A549 (cell line): ENCODE data around the gene RER1. TPM values are rescaled to one million over a fixed set of nuclear protein-coding genes. Genes with fewer than 3 reads are reported as not detected.

Source experiments
- ATAC-seq, 2 experiments: fragments of 200-7000 bp in 1 of 2; fragments of >200 bp in 1 of 2; cut with Nextera tagmentation in 1 of 2; cut with Tn5 transposase in 1 of 2; 3 replicates each; pipeline versions ENCODE4 v1.8.0 to v1.9.1; 2018 to 2020; ENCODE audit warnings: mild to moderate bottlenecking in 1 of 2, moderate library complexity in 1 of 2
- CTCF ChIA-PET: fragments of 300-600 bp; sonication (Branson Sonifier 250); formaldehyde crosslinking; extraction: SDS; loops from one replicate; lab custom pipeline; 2021; ENCODE audit warnings: antibody characterized with exemption, inconsistent platforms; lab: Yijun Ruan, JAX
- POLR2A ChIA-PET: fragments of 350-600 bp; formaldehyde crosslinking; extraction: SDS; loops from one replicate; lab custom pipeline; 2021; ENCODE audit warnings: antibody characterized with exemption, inconsistent platforms; lab: Yijun Ruan, JAX
- DNase-seq, 2 experiments: peaks; one replicate each; pipeline versions ENCODE4 v3.0.0 to v3.0.0-alpha.2; 2011 to 2016; ENCODE audit warnings: low read depth in 1 of 2, low spot score in 1 of 2
- FAIRE-seq: peaks from 2 replicates; lab custom pipeline; 2011; peaks lifted over from hg19 to GRCh38; lab: Jason Lieb, UNC
- H3K27ac ChIP-seq, 2 experiments: fragments of >200 bp; sonication (Bioruptor Twin); formaldehyde crosslinking; 3 replicates each; pipeline ENCODE4 v1.5.1; 2016 to 2017
- H3K4me1 ChIP-seq: fragments of >200 bp; sonication (Bioruptor Twin); formaldehyde crosslinking; 3 replicates; pipeline ENCODE4 v1.6.1; 2016
- H3K4me2 ChIP-seq: fragments of >200 bp; sonication (Bioruptor Twin); formaldehyde crosslinking; 3 replicates; pipeline ENCODE4 v1.6.1; 2016
- H3K4me3 ChIP-seq: fragments of >200 bp; sonication (Bioruptor Twin); formaldehyde crosslinking; 3 replicates; pipeline ENCODE4 v1.5.1; 2016
- H3K9me3 ChIP-seq: fragments of >200 bp; sonication (Bioruptor Twin); formaldehyde crosslinking; 3 replicates; pipeline ENCODE4 v1.6.1; 2016
- BHLHE40 ChIP-seq: IDR thresholded peaks from 2 replicates; pipeline ENCODE4 v1.6.1; 2012; ENCODE audit warnings: low read depth, low read length, inconsistent platforms
- CHD4 ChIP-seq: fragments of 200-600 bp; sonication (generic); IDR thresholded peaks from 2 replicates; pipeline ENCODE4 v1.6.1; 2016; ENCODE audit warnings: antibody characterized with exemption, mild to moderate bottlenecking, borderline replicate concordance
- EHF ChIP-seq: fragments of 250-450 bp; sonication (Bioruptor Pico); IDR thresholded peaks from 2 replicates; pipeline ENCODE4 v1.5.0; 2020; ENCODE audit warnings: mild to moderate bottlenecking
- EHMT2 ChIP-seq: fragments of 200-600 bp; sonication (generic); IDR thresholded peaks from 2 replicates; pipeline ENCODE4 v1.6.1; 2016; ENCODE audit warnings: antibody characterized with exemption, low read depth, mild to moderate bottlenecking, moderate library complexity
- ESRRA ChIP-seq: fragments of 150-350 bp; IDR thresholded peaks from 2 replicates; pipeline ENCODE4 v1.6.1; 2014; ENCODE audit warnings: mild to moderate bottlenecking, low read length, borderline replicate concordance
- FOSB ChIP-seq: fragments of 250-450 bp; sonication (Bioruptor Pico); IDR thresholded peaks from 2 replicates; pipeline ENCODE4 v1.5.0; 2020; ENCODE audit warnings: mild to moderate bottlenecking, moderate library complexity
- FOXS1 ChIP-seq: fragments of 250-450 bp; sonication (Bioruptor Pico); IDR thresholded peaks from 2 replicates; pipeline ENCODE4 v1.5.0; 2020; ENCODE audit warnings: mild to moderate bottlenecking, moderate library complexity
- HOXB5 ChIP-seq: fragments of 250-450 bp; sonication (Bioruptor Pico); IDR thresholded peaks from 2 replicates; pipeline ENCODE4 v1.5.0; 2020; ENCODE audit warnings: mild to moderate bottlenecking, moderate library complexity
- JUNB ChIP-seq: fragments of >200 bp; sonication (Bioruptor Twin); formaldehyde crosslinking; IDR thresholded peaks from 2 replicates; pipeline ENCODE4 v1.6.1; 2016
- KDM5A ChIP-seq: fragments of 200-600 bp; sonication (generic); IDR thresholded peaks from 2 replicates; pipeline ENCODE4 v1.6.1; 2016; ENCODE audit warnings: antibody characterized with exemption, mild to moderate bottlenecking
- MAFK ChIP-seq: fragments of 450-650 bp; IDR thresholded peaks from 2 replicates; pipeline ENCODE4 v1.6.1; 2014; ENCODE audit not compliant: partially characterized antibody
- MAX ChIP-seq: IDR thresholded peaks from 2 replicates; pipeline ENCODE4 v1.6.1; 2012
- NFE2L2 ChIP-seq: fragments of 150-350 bp; conservative IDR thresholded peaks from 2 replicates; pipeline ENCODE4 v1.6.1; 2014; ENCODE audit warnings: low read length
- POLR2AphosphoS2 ChIP-seq: conservative IDR thresholded peaks from 2 replicates; pipeline ENCODE4 v1.6.1; 2012; ENCODE audit warnings: low read length, improper control_type of control experiment, inconsistent platforms
- RARB ChIP-seq: fragments of 250-450 bp; sonication (Bioruptor Pico); IDR thresholded peaks from 2 replicates; pipeline ENCODE4 v1.8.0; 2021; ENCODE audit warnings: mild to moderate bottlenecking, moderate library complexity
- RCOR1 ChIP-seq: fragments of 150-350 bp; IDR thresholded peaks from 2 replicates; pipeline ENCODE4 v1.6.1; 2014; ENCODE audit warnings: antibody characterized with exemption, low read length, low read depth
- RNF2 ChIP-seq: fragments of 200-600 bp; sonication (generic); IDR thresholded peaks from 2 replicates; pipeline ENCODE4 v1.6.1; 2016; ENCODE audit warnings: low read depth, mild to moderate bottlenecking, antibody characterized with exemption, moderate library complexity, borderline replicate concordance
- TFCP2L1 ChIP-seq: fragments of 250-450 bp; sonication (Bioruptor Pico); IDR thresholded peaks from 2 replicates; pipeline ENCODE4 v1.5.0; 2021; ENCODE audit warnings: mild to moderate bottlenecking
- USF2 ChIP-seq: fragments of 450-650 bp; IDR thresholded peaks from 2 replicates; pipeline ENCODE4 v1.6.1; 2014; ENCODE audit warnings: antibody characterized with exemption
- ZFP36 ChIP-seq: fragments of 450-650 bp; IDR thresholded peaks from 2 replicates; pipeline ENCODE4 v1.6.1; 2014; ENCODE audit warnings: borderline replicate concordance; ENCODE audit not compliant: partially characterized antibody
- ZSCAN20 ChIP-seq: fragments of 250-450 bp; sonication (Bioruptor Pico); IDR thresholded peaks from 2 replicates; pipeline ENCODE4 v1.8.0; 2022; ENCODE audit warnings: mild to moderate bottlenecking, moderate library complexity
- WGBS: methylation state at CpG from one replicate; pipeline ENCODE4 v1.1.6; 2017; ENCODE audit errors: missing lambda C conversion rate; 5-methylcytosine and 5-hydroxymethylcytosine counted together
- polyA plus RNA-seq, 4 experiments: library from polyadenylated mRNA; depleted of rRNA in 3 of 4; stranded (reverse); fragments of >200 nt; fragmentation: RNase III in 1 of 4; extraction: RNeasy Plus Mini Kit Qiagen cat#74134 plus additional on column Dnase treatment in 1 of 4; gene quantifications; 2 replicates in 3 of 4; 3 replicates in 1 of 4; pipeline ENCODE4 v1.2.3, GENCODE V29; 2011 to 2017
- TF ChIP-seq, protein P1 (sequence below): fragments of 150-350 bp; IDR thresholded peaks from 2 replicates; pipeline ENCODE4 v1.6.1; 2014; ENCODE audit warnings: low read depth, mild to moderate bottlenecking, low read length
- TF ChIP-seq, protein P2 (sequence below): fragments of 250-450 bp; sonication (Bioruptor Pico); IDR thresholded peaks from 2 replicates; pipeline ENCODE4 v1.5.0; 2021; ENCODE audit warnings: mild to moderate bottlenecking, moderate library complexity, borderline replicate concordance
- TF ChIP-seq, protein P3 (sequence below): fragments of >200 bp; sonication (Bioruptor Twin); formaldehyde crosslinking; IDR thresholded peaks from 3 replicates; pipeline ENCODE4 v1.6.1; 2016

Gene RER1
- polyA plus RNA-seq, 2 of the 4 experiments (the other 2 are of a cell fraction) = 72.3 to 213 TPM

DNA sequence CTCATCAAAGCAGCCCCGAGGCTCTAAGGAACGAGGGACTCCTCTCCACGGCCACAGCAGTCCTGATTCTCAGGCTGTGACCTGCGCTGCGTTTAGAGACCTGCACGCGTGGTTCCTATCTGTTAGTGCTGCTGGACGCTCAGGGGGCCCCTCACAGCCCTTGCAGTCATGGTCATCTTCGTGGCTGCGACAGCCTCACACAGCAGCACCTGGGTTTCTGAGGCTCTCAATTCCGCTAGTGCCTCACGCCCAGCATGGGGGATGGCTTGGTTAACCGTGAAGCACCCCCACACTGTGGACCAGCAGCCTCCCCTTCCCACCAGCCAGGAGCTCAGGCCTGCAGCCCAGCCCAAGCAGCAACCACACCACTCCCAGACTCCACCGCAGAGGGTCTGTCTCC is 8.1 kb upstream of the RER1 start:
- ChIA-PET CTCF (interaction anchor here (0.6 to 16.3 kb wide), 8 partner anchors 13 to 244 kb away, joined by 3 to 267 read pairs (median 4); partner anchors contain the start of gene FAAP20), POLR2A (interaction anchor here (1.0 kb wide), 1 partner anchor 189 kb away, joined by 5 read pairs; no protein-coding TSS in a partner anchor)
- H3K27ac ChIP-seq = no peak overlapping the region
- DNase-seq = no peak
- no peak overlapping the region for H3K4me3 ChIP-seq
- no peak for ATAC-seq
- no peaks in the 10 kb centered on the region for H3K9me3 ChIP-seq
- no peak overlapping the region for H3K4me2 ChIP-seq
- H3K4me1 ChIP-seq = no peaks in the 10 kb centered on the region
- TF ChIP-seq NFE2L2 (no peak), KDM5A (no peak), FOXS1 (no peak), ZSCAN20 (CRISPR knock-in tag) (no peak), TFCP2L1 (CRISPR knock-in tag) (no peak), ESRRA (no peak), USF2 (no peak), HOXB5 (CRISPR knock-in tag) (no peak)
- FAIRE-seq = no peak
- WGBS = 89% methylated on average over 11 of the region's 14 CpGs

GRCh38 chr1:2384130-2384860 is 7.3 kb upstream of the RER1 start:
- Histone ChIP-seq H3K27ac (no peak overlapping the region), H3K4me1 (no peaks in the 10 kb centered on the region), H3K9me3 (no peaks in the 10 kb centered on the region), H3K4me3 (no peak overlapping the region), H3K4me2 (no peak overlapping the region)
- TF ChIP-seq USF2 (no peak), BHLHE40 (no peak), RARB (CRISPR knock-in tag) (no peak), CHD4 (no peak), MAX (no peak), HOXB5 (CRISPR knock-in tag) (no peak), MAFK (no peak), ZFP36 (no peak)
- TF ChIP-seq, protein P1, sequence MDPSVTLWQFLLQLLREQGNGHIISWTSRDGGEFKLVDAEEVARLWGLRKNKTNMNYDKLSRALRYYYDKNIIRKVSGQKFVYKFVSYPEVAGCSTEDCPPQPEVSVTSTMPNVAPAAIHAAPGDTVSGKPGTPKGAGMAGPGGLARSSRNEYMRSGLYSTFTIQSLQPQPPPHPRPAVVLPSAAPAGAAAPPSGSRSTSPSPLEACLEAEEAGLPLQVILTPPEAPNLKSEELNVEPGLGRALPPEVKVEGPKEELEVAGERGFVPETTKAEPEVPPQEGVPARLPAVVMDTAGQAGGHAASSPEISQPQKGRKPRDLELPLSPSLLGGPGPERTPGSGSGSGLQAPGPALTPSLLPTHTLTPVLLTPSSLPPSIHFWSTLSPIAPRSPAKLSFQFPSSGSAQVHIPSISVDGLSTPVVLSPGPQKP = no peak
- TF ChIP-seq, protein P2, sequence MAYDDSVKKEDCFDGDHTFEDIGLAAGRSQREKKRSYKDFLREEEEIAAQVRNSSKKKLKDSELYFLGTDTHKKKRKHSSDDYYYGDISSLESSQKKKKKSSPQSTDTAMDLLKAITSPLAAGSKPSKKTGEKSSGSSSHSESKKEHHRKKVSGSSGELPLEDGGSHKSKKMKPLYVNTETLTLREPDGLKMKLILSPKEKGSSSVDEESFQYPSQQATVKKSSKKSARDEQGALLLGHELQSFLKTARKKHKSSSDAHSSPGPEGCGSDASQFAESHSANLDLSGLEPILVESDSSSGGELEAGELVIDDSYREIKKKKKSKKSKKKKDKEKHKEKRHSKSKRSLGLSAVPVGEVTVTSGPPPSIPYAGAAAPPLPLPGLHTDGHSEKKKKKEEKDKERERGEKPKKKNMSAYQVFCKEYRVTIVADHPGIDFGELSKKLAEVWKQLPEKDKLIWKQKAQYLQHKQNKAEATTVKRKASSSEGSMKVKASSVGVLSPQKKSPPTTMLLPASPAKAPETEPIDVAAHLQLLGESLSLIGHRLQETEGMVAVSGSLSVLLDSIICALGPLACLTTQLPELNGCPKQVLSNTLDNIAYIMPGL = no peak
- CTCF ChIA-PET = interaction anchor here (0.6 to 16.3 kb wide), 8 partner anchors 14 to 245 kb away, joined by 3 to 267 read pairs (median 4); partner anchors contain the start of gene FAAP20
- WGBS = 91% methylated on average over 19 of the region's 21 CpGs
- ATAC-seq (no peak), DNase-seq (no peak), FAIRE-seq (no peak)
- POLR2A ChIA-PET = interaction anchor here (1.0 kb wide), 1 partner anchor 189 kb away, joined by 5 read pairs; no protein-coding TSS in a partner anchor

- CTCF ChIA-PET = interaction anchor here (0.5 to 16.3 kb wide), 5 partner anchors 30 to 185 kb away, joined by 3 to 267 read pairs (median 3); partner anchors contain the start of gene FAAP20
- H3K27ac ChIP-seq = no peak overlapping the region
- TF ChIP-seq ZSCAN20 (CRISPR knock-in tag) (no peak), RCOR1 (no peak), USF2 (no peak), TFCP2L1 (CRISPR knock-in tag) (no peak), FOSB (CRISPR knock-in tag) (no peak), MAX (no peak), MAFK (no peak), CHD4 (no peak), RNF2 (no peak), EHF (CRISPR knock-in tag) (no peak), POLR2AphosphoS2 (no peak), EHMT2 (no peak), JUNB (no peak)
- TF ChIP-seq, protein P3, sequence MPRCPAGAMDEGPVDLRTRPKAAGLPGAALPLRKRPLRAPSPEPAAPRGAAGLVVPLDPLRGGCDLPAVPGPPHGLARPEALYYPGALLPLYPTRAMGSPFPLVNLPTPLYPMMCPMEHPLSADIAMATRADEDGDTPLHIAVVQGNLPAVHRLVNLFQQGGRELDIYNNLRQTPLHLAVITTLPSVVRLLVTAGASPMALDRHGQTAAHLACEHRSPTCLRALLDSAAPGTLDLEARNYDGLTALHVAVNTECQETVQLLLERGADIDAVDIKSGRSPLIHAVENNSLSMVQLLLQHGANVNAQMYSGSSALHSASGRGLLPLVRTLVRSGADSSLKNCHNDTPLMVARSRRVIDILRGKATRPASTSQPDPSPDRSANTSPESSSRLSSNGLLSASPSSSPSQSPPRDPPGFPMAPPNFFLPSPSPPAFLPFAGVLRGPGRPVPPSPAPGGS = no peak
Observed at GRCh38 chr1:2384941-2385481, 6.6 kb upstream of the RER1 start.

More at GRCh38 chr1:2384941-2385481, 6.6 kb upstream of the RER1 start:
- Histone ChIP-seq H3K4me2 (no peak overlapping the region), H3K4me3 (no peak overlapping the region), H3K9me3 (no peaks in the 10 kb centered on the region), H3K4me1 (peaks cover 3% of the 10 kb centered on the region; the same call in 1 of the 3 replicates)
- no CpG with 5 or more reads among the region's 41 CpGs for WGBS
- POLR2A ChIA-PET = no interaction called here
- ATAC-seq (no peak), FAIRE-seq (no peak), DNase-seq (no peak)
